Measurements from ENCODE around the gene FLNB. TPM values are rescaled to one million over a fixed set of nuclear protein-coding genes. Genes with fewer than 3 reads are reported as not detected.

The FLNB gene
- total and polyA plus RNA-seq, 9 of the 15 experiments (the other 6 are each of a cell fraction or from before 2014, with no cell fraction given) = 9.4 to 48.1 (median 25.6) TPM

DNA sequence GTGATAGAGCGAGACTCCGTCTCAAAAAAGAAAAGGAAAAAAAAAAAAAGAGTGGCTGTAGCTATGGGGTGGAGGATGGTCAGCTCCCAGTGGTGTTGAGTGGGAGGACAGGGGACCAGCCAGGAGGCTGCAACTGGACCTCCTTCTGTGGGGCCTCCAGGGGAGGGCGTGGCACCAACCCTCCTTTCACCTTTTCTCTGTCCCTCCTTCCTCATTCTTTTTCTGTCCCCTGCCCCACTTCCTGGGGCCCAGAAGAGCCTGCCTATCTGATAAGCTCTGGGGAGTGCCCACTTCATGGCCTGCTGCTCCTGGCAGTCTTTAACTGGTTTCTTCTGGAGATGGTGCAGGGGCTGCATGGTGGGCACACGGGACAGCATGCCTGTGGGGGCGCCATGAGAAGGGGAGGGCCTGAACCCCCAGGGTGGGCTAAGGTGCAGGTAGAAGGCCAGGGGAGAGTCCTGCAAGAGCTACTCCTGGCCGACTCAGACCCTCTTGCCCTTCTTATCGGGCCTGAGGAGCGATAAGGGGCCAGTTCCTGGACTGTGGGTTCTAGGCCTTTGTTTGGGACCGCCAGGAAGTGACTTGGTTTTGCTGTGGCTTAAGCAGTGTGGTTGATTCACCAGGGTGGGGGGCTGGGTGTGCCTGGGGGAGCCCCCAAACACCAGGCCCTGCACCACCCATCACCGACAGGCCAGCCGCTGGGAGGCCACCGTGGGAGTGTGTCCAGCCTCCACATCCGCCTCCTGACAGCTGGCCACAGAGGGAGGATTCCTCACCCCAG is 49.4 kb upstream of the FLNB start (continued):
- TF ChIP-seq ETV1 (tag; conservative IDR thresholded peaks at IDR 0.05; ENCODE audit: low read depth) (peak; percentile 64), PHF21A (IDR thresholded peaks at IDR 0.05; ENCODE audit: borderline replicate concordance, low read depth) (no peak), TCF7 (IDR thresholded peaks at IDR 0.05; ENCODE audit: borderline replicate concordance) (no peak), RBBP5 (IDR thresholded peaks at IDR 0.05; ENCODE audit: borderline replicate concordance, insufficient read depth, low read length, poor library complexity, severe bottlenecking) (no peak), ZNF347 (CRISPR knock-in tag; IDR thresholded peaks at IDR 0.05; ENCODE audit: low read depth) (no peak), XRCC3 (IDR thresholded peaks at IDR 0.05) (no peak), CEBPB (tag; IDR thresholded peaks at IDR 0.05) (no peak), PYGO2 (tag; IDR thresholded peaks at IDR 0.05) (no peak), ZNF212 (CRISPR knock-in tag; IDR thresholded peaks at IDR 0.05) (no peak), SMAD4 (CRISPR knock-in tag; conservative IDR thresholded peaks at IDR 0.05) (0 out of 2 replicates have a peak, but pooled peaks have one; percentile 34), RNF2 (IDR thresholded peaks at IDR 0.05) (peak; percentile 50; the same call in 1 of the 2 replicates), ZNF121 (CRISPR knock-in tag; conservative IDR thresholded peaks at IDR 0.05) (no peak), U2AF1 (optimal IDR thresholded peaks at IDR 0.05; ENCODE audit: low read depth, low read length) (no peak), ZNF174 (CRISPR knock-in tag; IDR thresholded peaks at IDR 0.05) (no peak)
- TF ChIP-seq, protein P1, sequence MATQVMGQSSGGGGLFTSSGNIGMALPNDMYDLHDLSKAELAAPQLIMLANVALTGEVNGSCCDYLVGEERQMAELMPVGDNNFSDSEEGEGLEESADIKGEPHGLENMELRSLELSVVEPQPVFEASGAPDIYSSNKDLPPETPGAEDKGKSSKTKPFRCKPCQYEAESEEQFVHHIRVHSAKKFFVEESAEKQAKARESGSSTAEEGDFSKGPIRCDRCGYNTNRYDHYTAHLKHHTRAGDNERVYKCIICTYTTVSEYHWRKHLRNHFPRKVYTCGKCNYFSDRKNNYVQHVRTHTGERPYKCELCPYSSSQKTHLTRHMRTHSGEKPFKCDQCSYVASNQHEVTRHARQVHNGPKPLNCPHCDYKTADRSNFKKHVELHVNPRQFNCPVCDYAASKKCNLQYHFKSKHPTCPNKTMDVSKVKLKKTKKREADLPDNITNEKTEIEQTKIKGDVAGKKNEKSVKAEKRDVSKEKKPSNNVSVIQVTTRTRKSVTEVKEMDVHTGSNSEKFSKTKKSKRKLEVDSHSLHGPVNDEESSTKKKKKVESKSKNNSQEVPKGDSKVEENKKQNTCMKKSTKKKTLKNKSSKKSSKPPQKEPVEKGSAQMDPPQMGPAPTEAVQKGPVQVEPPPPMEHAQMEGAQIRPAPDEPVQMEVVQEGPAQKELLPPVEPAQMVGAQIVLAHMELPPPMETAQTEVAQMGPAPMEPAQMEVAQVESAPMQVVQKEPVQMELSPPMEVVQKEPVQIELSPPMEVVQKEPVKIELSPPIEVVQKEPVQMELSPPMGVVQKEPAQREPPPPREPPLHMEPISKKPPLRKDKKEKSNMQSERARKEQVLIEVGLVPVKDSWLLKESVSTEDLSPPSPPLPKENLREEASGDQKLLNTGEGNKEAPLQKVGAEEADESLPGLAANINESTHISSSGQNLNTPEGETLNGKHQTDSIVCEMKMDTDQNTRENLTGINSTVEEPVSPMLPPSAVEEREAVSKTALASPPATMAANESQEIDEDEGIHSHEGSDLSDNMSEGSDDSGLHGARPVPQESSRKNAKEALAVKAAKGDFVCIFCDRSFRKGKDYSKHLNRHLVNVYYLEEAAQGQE (IDR thresholded peaks at IDR 0.05; ENCODE audit: borderline replicate concordance) = no peak
- TF ChIP-seq, protein P1 (CRISPR knock-in tag; IDR thresholded peaks at IDR 0.05; ENCODE audit: low read depth) = no peak

All from K562 (cell line).